ENCODE data around the gene DPP9. TPM values are rescaled to one million over a fixed set of nuclear protein-coding genes. Genes with fewer than 3 reads are reported as not detected.

DPP9 gene
- total and polyA plus RNA-seq, 7 donors = 27.6 to 90.6 (median 36.9) TPM

DNA sequence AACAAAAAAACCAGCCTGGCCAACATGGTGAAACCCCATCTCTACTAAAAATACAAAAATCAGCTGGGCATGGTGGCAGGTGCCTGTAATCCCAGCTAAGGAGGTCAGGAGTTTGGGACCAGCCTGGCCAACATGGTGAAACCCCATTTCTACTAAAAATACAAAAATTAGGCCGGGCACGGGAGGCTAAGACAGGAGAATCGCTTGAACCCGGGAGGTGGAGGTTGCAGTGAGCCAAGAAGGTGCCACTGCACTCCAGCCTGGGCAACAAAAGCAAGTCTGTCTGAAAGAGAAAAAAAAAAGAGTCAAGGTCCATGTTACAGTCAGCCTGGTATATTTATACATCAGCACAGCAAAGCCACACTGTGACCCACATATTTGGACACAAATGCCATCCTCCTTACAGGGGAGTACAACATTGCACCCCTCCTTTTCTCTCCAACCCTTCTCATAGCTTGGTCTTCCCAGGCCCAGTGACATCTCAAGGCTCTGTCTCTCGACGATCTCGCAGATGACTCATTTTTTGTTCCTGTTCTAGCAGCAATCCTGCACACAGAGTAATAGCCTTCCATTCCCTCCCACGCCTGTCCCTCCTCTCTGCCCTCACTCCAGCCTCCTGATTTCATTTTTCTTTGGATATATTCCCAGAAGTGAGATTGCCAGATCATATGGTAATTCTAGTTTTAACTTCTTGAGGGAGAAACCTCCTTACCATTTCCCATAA lies 21.0 kb upstream of the DPP9 start:
- peaks cover 0 to 5% (median 0%) of the 10 kb centered on the region in 3 donors for H3K27me3 ChIP-seq
- no peaks in the 10 kb centered on the region for H3K36me3 ChIP-seq
- DNase-seq = peak; percentile 81
- H3K27ac ChIP-seq = peak overlapping the region; percentile 45 to 69 (median 64)
- intact Hi-C loops (cut with DNase I) = no loop called here
- H3K4me1 ChIP-seq = peaks cover 0 to 21% (median 11%) of the 10 kb centered on the region in 4 donors
- H3K9me3 ChIP-seq = no peaks in the 10 kb centered on the region
- no peak for TF ChIP-seq POLR2A (IDR thresholded peaks at IDR 0.05)
- peak in 1 of 4 donors; percentile 55 for TF ChIP-seq POLR2AphosphoS5 (IDR thresholded peaks at IDR 0.05)
- TF ChIP-seq EP300 (IDR thresholded peaks at IDR 0.05) = peak in 1 of 4 donors; percentile 7
- WGBS, 2 donors = 28 to 54% methylated on average over 8 of the region's 8 CpGs
- no peak overlapping the region for H3K4me3 ChIP-seq

DNA sequence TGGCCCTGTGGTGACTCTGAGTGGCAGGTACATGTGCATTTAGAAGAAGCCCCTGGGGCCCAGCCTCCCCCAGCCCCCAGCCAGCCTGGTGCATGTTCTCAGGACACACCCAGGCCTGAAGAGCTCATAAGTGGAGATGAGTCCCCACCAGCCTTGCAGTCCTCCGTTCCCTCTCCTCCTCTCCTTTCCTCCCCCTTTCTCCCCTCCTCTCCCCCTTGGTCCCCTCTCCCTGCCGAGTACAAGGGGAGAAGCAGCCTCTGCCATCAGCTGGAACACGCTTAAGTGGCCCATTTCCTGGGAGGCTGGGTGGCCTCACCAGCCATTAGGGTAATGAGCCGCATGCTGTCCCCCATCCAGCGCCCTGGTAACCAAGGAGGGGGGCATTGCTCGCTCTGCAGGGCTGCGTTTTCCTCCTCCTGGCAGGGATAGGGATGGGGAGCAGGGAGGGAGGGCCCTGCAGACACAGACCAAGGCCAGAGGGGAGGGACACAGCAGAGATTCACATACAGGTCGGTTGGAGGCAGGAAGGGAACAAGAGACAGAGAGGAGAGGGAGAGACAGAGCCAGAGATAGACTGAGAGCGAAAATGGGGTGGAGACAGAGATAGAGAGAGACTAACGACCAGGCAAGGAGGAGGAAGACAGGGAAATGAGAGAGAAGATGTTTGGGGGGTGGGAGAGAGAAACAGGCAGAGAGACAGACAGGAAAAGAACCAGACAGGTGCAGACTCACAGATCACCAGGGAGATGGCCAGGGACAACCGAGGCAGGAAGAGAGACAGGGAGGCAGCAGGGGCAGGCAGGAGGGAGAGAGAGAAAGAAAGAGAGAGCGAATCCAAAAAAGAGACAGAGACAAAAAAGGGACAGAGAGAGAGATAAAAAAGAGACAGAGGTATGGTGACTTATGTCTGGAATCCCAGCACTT lies 19.3 kb upstream of the DPP9 start:
- intact Hi-C loops (cut with DNase I) = no loop called here

DNA sequence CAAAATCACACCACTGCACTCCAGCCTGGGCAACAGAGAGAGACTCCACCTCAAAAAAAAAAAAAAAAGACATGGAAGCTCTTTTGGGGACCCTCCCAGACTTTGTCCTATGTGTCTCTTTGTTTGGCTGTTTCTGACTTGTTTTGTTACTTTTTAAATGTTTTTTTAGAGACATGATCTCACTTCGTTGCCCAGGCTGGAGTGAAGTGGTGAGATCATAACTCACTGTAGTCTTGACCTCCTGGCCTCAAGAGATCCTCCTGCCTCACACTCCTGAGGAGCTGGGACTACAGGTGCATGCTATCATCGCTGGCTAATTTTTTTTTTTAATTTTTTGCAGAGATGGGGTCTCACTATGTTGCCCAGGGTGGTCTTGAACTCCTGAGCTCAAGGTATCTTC lies 16.4 kb upstream of the DPP9 start:
- intact Hi-C loops (cut with DNase I) = no loop called here
- H3K27me3 ChIP-seq = peaks cover 0 to 5% (median 0%) of the 10 kb centered on the region in 3 donors
- no peak overlapping the region for H3K4me3 ChIP-seq
- H3K9me3 ChIP-seq = no peaks in the 10 kb centered on the region
- DNase-seq = no peak
- no peaks in the 10 kb centered on the region for H3K36me3 ChIP-seq
- WGBS, 2 donors = 49 to 67% methylated on average over 2 of the region's 2 CpGs
- no peak overlapping the region for H3K27ac ChIP-seq
- peaks cover 0 to 17% (median 9%) of the 10 kb centered on the region in 4 donors for H3K4me1 ChIP-seq
- no peak for TF ChIP-seq POLR2A (IDR thresholded peaks at IDR 0.05)
- no peak for TF ChIP-seq EP300 (IDR thresholded peaks at IDR 0.05)
- no peak for TF ChIP-seq POLR2AphosphoS5 (IDR thresholded peaks at IDR 0.05)
- TF ChIP-seq, protein P1, sequence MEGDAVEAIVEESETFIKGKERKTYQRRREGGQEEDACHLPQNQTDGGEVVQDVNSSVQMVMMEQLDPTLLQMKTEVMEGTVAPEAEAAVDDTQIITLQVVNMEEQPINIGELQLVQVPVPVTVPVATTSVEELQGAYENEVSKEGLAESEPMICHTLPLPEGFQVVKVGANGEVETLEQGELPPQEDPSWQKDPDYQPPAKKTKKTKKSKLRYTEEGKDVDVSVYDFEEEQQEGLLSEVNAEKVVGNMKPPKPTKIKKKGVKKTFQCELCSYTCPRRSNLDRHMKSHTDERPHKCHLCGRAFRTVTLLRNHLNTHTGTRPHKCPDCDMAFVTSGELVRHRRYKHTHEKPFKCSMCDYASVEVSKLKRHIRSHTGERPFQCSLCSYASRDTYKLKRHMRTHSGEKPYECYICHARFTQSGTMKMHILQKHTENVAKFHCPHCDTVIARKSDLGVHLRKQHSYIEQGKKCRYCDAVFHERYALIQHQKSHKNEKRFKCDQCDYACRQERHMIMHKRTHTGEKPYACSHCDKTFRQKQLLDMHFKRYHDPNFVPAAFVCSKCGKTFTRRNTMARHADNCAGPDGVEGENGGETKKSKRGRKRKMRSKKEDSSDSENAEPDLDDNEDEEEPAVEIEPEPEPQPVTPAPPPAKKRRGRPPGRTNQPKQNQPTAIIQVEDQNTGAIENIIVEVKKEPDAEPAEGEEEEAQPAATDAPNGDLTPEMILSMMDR (IDR thresholded peaks at IDR 0.05) = no peak

More for the DNA sequence above, 19.3 kb upstream of the DPP9 start:
- peaks cover 0 to under 1% (median 0%) of the 10 kb centered on the region in 3 donors for H3K27me3 ChIP-seq
- H3K36me3 ChIP-seq = no peaks in the 10 kb centered on the region
- H3K9me3 ChIP-seq = no peaks in the 10 kb centered on the region
- peak overlapping the region in 2 of 4 donors; percentile 2 to 41 for H3K27ac ChIP-seq
- H3K4me3 ChIP-seq = no peak overlapping the region
- DNase-seq = no peak
- WGBS, 2 donors = 25 to 39% methylated on average over 12 of the region's 12 CpGs
- TF ChIP-seq POLR2A (IDR thresholded peaks at IDR 0.05) (no peak), POLR2AphosphoS5 (IDR thresholded peaks at IDR 0.05) (no peak), EP300 (IDR thresholded peaks at IDR 0.05) (no peak)
- TF ChIP-seq, protein P1 (IDR thresholded peaks at IDR 0.05) = no peak
- peaks cover 0 to 21% (median 11%) of the 10 kb centered on the region in 4 donors for H3K4me1 ChIP-seq

DNA sequence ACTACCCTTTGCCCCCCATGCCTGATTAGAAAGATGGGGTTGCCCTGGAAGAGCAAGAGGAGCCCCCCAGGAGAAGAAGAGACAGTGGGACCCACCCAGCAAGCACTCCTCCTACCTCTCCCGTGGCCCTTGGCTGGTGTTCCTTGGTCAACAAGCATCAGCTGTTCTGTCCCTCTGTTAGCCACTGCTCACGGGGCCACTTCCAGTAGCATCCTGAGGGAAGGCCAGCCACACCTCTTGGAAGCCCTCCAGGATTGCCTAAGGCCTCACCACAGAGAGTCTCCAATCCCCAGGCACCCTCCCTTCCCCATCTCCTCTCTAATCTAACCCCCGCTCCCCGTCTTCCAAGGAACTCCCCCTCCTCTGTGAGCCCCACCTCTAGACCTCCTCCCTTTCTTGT lies 15.1 kb upstream of the DPP9 start:
- peaks cover 0 to 5% (median 0%) of the 10 kb centered on the region in 3 donors for H3K27me3 ChIP-seq
- 31 to 46% methylated on average over 4 of the region's 4 CpGs for WGBS, 2 donors
- no peaks in the 10 kb centered on the region for H3K9me3 ChIP-seq
- H3K4me3 ChIP-seq = no peak overlapping the region
- no peak for TF ChIP-seq POLR2AphosphoS5 (IDR thresholded peaks at IDR 0.05)
- intact Hi-C loops (cut with DNase I) = no loop called here
- peaks cover 0 to 7% (median 0%) of the 10 kb centered on the region in 4 donors for H3K4me1 ChIP-seq
- no peaks in the 10 kb centered on the region for H3K36me3 ChIP-seq
- H3K27ac ChIP-seq = no peak overlapping the region
- no peak for DNase-seq

DNA sequence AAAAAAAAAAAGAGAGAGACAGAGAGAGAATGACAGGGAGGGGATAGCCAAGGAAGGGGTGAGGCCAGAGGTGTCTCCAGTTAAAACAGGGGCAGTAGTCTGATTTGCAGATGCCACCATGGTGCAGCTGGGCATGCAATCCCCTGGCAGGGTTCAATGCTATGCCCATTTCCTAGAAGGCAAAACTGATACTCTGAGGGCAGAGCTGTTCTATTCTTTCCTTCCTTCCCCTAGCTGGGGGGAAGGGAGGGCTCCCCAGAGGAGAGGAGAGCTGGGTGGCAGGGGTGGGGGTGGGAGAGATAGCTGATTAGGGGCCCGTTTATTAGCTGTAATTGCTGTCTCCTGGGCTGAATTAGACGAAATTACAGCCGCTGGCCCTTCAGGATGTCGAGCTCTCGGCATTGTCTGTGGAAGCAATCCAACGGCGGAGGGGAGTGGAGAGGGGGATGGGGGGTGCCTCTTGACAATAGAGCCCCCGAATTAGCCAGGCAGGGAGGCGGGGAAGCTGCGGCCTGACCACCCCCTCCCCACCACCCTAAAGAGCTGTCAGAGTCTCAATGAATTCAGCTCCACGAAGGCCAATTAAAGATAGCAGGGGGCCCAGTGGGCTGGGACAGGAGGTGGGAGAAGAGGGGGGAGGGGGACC lies 14.4 kb upstream of the DPP9 start:
- no peak for DNase-seq
- 6 to 9% methylated on average over 11 of the region's 11 CpGs for WGBS, 2 donors
- intact Hi-C loops (cut with DNase I) = no loop called here
- H3K4me1 ChIP-seq = peaks cover 0 to 6% (median 0%) of the 10 kb centered on the region in 4 donors
- H3K9me3 ChIP-seq = no peaks in the 10 kb centered on the region
- no peaks in the 10 kb centered on the region for H3K36me3 ChIP-seq
- no peak for TF ChIP-seq EP300 (IDR thresholded peaks at IDR 0.05)
- TF ChIP-seq, protein P1 (IDR thresholded peaks at IDR 0.05) = no peak
- TF ChIP-seq POLR2A (IDR thresholded peaks at IDR 0.05) = no peak
- no peak for TF ChIP-seq POLR2AphosphoS5 (IDR thresholded peaks at IDR 0.05)
- no peak overlapping the region for H3K4me3 ChIP-seq
- H3K27ac ChIP-seq = no peak overlapping the region
- peaks cover 0 to 5% (median 0%) of the 10 kb centered on the region in 3 donors for H3K27me3 ChIP-seq
